Measurements from ENCODE around the gene TEX2.

TEX2 gene

GRCh38 chr17:64269687-64270649 is 6.9 kb upstream of the TEX2 start:
- DNase-seq (ENCODE audit: low read depth), result no peak

GRCh38 chr17:64264891-64265290 is 1.8 kb upstream of the TEX2 start:
- no peak for DNase-seq (ENCODE audit: low read depth)

GRCh38 chr17:64262198-64262999 is 661 bp downstream of the TEX2 start:
- DNase-seq (ENCODE audit: low read depth), result peak; percentile 35

- DNase-seq (ENCODE audit: low read depth), result no peak
These were observed 1.5 kb downstream of the TEX2 start for GRCh38 chr17:64261417-64262145.

GRCh38 chr17:64260886-64261285 is 2.2 kb downstream of the TEX2 start:
- DNase-seq (ENCODE audit: low read depth), result no peak

GRCh38 chr17:64259922-64260321 is 3.1 kb downstream of the TEX2 start:
- peak; percentile 79 for DNase-seq (ENCODE audit: low read depth)

- no peak for DNase-seq (ENCODE audit: low read depth)
These were observed 3.6 kb downstream of the TEX2 start for GRCh38 chr17:64259426-64259825.

- peak; percentile 35 for DNase-seq (ENCODE audit: low read depth)
These were observed 5.9 kb downstream of the TEX2 start for GRCh38 chr17:64256913-64257807.

GRCh38 chr17:64255764-64256163 is 7.3 kb downstream of the TEX2 start:
- no peak for DNase-seq (ENCODE audit: low read depth)

GRCh38 chr17:64254755-64255154 is 8.3 kb downstream of the TEX2 start:
- no peak for DNase-seq (ENCODE audit: low read depth)

- DNase-seq (ENCODE audit: low read depth), result no peak
These were observed 9.6 kb downstream of the TEX2 start for GRCh38 chr17:64253470-64253869.

- DNase-seq (ENCODE audit: low read depth), result peak; percentile 9
These were observed 10.2 kb downstream of the TEX2 start for GRCh38 chr17:64252831-64253230.

- DNase-seq (ENCODE audit: low read depth), result no peak
These were observed 12.7 kb downstream of the TEX2 start for GRCh38 chr17:64250233-64250835.

- no peak for DNase-seq (ENCODE audit: low read depth)
These were observed 15.2 kb downstream of the TEX2 start for GRCh38 chr17:64247836-64248235.

GRCh38 chr17:64245218-64246145 is 17.6 kb downstream of the TEX2 start:
- peak; percentile 33 for DNase-seq (ENCODE audit: low read depth)

- peak; percentile 18 for DNase-seq (ENCODE audit: low read depth)
These were observed 18.9 kb downstream of the TEX2 start for GRCh38 chr17:64244165-64244564.

GRCh38 chr17:64243340-64243739 is 19.7 kb downstream of the TEX2 start:
- DNase-seq (ENCODE audit: low read depth), result no peak

GRCh38 chr17:64242633-64243032 is 20.4 kb downstream of the TEX2 start:
- DNase-seq (ENCODE audit: low read depth), result no peak

GRCh38 chr17:64240741-64241347 is 22.2 kb downstream of the TEX2 start:
- peak; percentile 69 for DNase-seq (ENCODE audit: low read depth)

Data from iris pigment epithelial cell (primary cell).